Choroid plexus epithelial cell (primary cell): ENCODE measurements around the gene ATRIP.
A peak's percentile ranks its signal among the peaks of the same experiment; 100 is the strongest.

Experiments used
- DNase-seq: peaks from one replicate; pipeline ENCODE4 v3.0.0-alpha.2; 2010; ENCODE audit warnings: low read depth
- H3K4me3 ChIP-seq: 2 replicates; pipeline ENCODE4 v1.5.1; 2011; ENCODE audit warnings: low read depth, mild to moderate bottlenecking, control low read depth, low read length, moderate library complexity
- CTCF ChIP-seq: conservative IDR thresholded peaks from 2 replicates; pipeline ENCODE4 v1.5.1; 2011; ENCODE audit warnings: low read depth, mild to moderate bottlenecking, control low read depth, inconsistent platforms, low read length, moderate library complexity

ATRIP gene

GRCh38 chr3:48402281-48402732, 44.2 kb upstream of the ATRIP start:
- H3K4me3 ChIP-seq = no peak overlapping the region
- TF ChIP-seq CTCF = no peak
- peak; percentile 89 for DNase-seq

GRCh38 chr3:48402907-48403306, 43.6 kb upstream of the ATRIP start:
- no peak for DNase-seq
- no peak overlapping the region for H3K4me3 ChIP-seq
- TF ChIP-seq CTCF = no peak

- DNase-seq = no peak
These were observed 42.8 kb upstream of the ATRIP start for GRCh38 chr3:48403533-48404439.

GRCh38 chr3:48404440-48405342, 41.8 kb upstream of the ATRIP start:
- TF ChIP-seq CTCF = no peak
- DNase-seq = no peak
- H3K4me3 ChIP-seq = no peak overlapping the region

More at GRCh38 chr3:48403533-48404439, 42.8 kb upstream of the ATRIP start:
- no peak for TF ChIP-seq CTCF
- H3K4me3 ChIP-seq = no peak overlapping the region

- no peak overlapping the region for H3K4me3 ChIP-seq
- no peak for DNase-seq
- no peak for TF ChIP-seq CTCF
These were observed 41.1 kb upstream of the ATRIP start for GRCh38 chr3:48405343-48405881.

- DNase-seq = no peak
- TF ChIP-seq CTCF = no peak
- H3K4me3 ChIP-seq = no peak overlapping the region
These were observed 40.6 kb upstream of the ATRIP start for GRCh38 chr3:48405971-48406370.
